ENCODE data around the gene WHRN.

The WHRN gene

DNA sequence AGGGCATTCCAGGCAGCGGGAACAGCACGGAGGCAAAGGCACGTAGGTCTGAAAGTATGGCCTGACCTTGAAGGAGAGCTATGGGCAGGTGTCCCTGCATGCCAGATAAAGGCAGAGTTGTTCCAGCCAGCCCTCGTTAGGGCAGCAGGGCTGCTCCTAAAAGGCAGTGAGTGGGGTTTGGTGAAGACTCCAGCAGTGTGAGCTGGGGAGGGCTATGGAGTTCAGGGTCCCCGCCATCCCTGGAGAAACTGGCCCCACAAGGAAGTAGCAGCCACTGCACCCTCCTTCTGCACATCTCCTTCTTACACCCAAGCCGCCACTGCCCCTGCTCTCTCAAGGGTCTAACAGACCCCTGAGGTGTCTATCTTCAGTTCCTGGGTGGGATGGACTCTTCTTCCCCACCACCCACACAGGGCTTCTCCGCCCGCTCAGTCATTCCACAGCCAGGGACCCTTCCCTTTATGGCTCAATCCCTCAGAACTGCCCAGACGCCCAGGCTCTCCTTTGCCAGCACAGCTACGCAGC lies 118.8 kb downstream of the WHRN start:
- H3K4me3 ChIP-seq (ENCODE audit: low read depth, low read length), result peak overlapping the region; percentile 61
- DNase-seq (ENCODE audit: low read depth, low spot score), result no peak
- TF ChIP-seq, protein P1, sequence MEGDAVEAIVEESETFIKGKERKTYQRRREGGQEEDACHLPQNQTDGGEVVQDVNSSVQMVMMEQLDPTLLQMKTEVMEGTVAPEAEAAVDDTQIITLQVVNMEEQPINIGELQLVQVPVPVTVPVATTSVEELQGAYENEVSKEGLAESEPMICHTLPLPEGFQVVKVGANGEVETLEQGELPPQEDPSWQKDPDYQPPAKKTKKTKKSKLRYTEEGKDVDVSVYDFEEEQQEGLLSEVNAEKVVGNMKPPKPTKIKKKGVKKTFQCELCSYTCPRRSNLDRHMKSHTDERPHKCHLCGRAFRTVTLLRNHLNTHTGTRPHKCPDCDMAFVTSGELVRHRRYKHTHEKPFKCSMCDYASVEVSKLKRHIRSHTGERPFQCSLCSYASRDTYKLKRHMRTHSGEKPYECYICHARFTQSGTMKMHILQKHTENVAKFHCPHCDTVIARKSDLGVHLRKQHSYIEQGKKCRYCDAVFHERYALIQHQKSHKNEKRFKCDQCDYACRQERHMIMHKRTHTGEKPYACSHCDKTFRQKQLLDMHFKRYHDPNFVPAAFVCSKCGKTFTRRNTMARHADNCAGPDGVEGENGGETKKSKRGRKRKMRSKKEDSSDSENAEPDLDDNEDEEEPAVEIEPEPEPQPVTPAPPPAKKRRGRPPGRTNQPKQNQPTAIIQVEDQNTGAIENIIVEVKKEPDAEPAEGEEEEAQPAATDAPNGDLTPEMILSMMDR (IDR thresholded peaks at IDR 0.05; ENCODE audit: insufficient read depth, low read length, missing control alignments), result no peak
- ChIA-PET CTCF (interaction anchor here (0.8 to 3.8 kb wide), 4 partner anchors 14 to 303 kb away, joined by 3 to 10 read pairs (median 4); no protein-coding TSS in a partner anchor), POLR2A (interaction anchor here (0.6 to 1.6 kb wide), 2 partner anchors 19 to 21 kb away, joined by 3 read pairs; no protein-coding TSS in a partner anchor)

DNA sequence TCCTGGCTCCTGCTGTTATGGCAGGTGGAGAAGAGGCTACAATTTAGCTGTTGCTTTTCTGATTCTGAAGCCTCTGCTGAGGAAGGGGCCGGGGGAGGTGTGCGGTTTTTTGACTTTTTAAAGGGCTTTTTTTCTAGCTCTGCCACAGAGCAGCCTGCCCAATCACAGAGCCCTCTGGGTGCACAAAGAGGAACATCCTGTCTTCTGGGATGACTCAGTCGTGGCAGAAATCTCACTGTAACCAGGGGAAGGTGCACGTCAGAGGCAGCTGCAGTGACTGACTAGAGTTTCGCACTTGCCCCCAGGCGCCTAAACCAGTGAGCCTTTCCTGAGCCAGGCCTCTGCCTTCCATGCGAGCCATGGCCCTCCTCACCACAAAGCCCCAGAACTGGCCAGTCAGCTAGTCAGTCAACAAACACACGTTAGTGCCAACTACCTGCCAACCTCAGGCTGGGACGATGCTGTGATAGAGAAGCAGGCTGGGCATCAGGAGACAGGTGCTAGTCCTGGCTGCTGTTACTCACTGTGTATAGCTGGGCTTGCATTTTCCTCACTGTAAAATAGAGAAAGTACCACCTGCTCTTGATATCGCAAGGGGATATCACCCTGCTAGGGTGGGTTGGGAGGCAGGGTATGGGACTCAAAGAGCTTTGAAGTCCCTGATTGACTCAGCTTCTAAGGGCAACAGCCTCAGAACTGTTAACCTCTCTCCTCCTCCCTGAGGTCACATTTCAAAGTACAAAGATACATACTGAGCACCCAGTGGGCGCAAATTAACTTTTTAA lies 119.7 kb downstream of the WHRN start:
- ChIA-PET CTCF (interaction anchor here (1.2 to 3.8 kb wide), 8 partner anchors 10 to 278 kb away, joined by 3 to 10 read pairs (median 4); no protein-coding TSS in a partner anchor), POLR2A (no interaction called here)
- DNase-seq (ENCODE audit: low read depth, low spot score), result no peak
- TF ChIP-seq, protein P1 (IDR thresholded peaks at IDR 0.05; ENCODE audit: insufficient read depth, low read length, missing control alignments), result no peak
- H3K4me3 ChIP-seq (ENCODE audit: low read depth, low read length), result peak overlapping the region; percentile 35

DNA sequence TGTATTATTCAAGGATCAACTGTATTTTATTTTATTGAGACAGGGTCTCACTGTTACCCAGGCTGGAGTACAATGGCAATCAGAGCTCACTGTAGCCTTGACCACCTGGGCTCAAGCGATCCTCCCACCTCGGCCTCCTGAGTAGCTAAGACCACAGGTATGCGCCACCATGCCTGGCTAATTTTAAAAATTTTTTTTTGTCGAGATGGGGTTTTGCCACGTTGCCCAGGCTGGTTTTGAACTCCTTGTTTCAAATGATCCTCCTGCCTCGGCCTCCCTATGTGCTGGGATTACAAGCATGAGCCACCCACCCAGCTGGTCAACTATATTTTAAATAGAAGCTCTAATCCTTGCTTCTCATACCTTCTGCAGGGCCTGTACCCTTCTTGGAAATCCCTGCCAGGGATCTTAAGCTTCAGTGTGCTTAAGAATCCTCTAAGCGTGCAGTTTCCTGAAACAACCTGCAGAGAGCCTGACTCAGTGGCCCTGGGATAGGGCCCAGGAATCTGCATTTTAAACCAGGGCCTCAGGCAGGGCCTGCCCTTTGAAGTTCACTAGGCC lies 120.4 kb downstream of the WHRN start:
- TF ChIP-seq, protein P1 (IDR thresholded peaks at IDR 0.05; ENCODE audit: insufficient read depth, low read length, missing control alignments), result no peak
- no peak for DNase-seq (ENCODE audit: low read depth, low spot score)
- ChIA-PET POLR2A (no interaction called here), CTCF (interaction anchor here (0.9 to 3.8 kb wide), 8 partner anchors 11 to 277 kb away, joined by 3 to 10 read pairs (median 4); no protein-coding TSS in a partner anchor)
- no peak overlapping the region; the same call in 1 of the 2 replicates for H3K4me3 ChIP-seq (ENCODE audit: low read depth, low read length)

DNA sequence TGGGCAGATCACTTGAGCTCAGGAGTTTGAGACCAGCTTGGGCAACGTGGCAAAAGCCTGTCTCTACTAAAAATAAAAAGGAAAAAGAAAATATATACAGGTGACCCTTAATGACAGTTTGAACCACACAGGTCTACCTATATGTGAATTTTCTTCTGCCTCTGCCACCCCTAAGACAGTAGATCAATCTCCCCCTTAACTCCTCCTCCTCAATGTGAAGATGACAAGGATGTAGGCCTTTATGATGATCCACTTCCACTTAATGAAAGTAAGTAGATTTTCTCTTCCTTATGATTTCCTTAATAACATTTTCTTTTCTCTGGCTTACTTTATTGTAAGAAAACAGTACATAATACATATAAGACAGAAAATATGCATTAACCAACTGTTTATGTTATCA lies 120.9 kb downstream of the WHRN start:
- CTCF ChIA-PET, result interaction anchor here (0.9 to 3.8 kb wide), 9 partner anchors 11 to 302 kb away, joined by 3 to 10 read pairs (median 3); no protein-coding TSS in a partner anchor
- no peak overlapping the region for H3K4me3 ChIP-seq (ENCODE audit: low read depth, low read length)
- POLR2A ChIA-PET, result interaction anchor here (0.7 kb wide), 1 partner anchor 20 kb away, joined by 3 read pairs; no protein-coding TSS in a partner anchor
- TF ChIP-seq, protein P1 (IDR thresholded peaks at IDR 0.05; ENCODE audit: insufficient read depth, low read length, missing control alignments), result no peak
- no peak for DNase-seq (ENCODE audit: low read depth, low spot score)

DNA sequence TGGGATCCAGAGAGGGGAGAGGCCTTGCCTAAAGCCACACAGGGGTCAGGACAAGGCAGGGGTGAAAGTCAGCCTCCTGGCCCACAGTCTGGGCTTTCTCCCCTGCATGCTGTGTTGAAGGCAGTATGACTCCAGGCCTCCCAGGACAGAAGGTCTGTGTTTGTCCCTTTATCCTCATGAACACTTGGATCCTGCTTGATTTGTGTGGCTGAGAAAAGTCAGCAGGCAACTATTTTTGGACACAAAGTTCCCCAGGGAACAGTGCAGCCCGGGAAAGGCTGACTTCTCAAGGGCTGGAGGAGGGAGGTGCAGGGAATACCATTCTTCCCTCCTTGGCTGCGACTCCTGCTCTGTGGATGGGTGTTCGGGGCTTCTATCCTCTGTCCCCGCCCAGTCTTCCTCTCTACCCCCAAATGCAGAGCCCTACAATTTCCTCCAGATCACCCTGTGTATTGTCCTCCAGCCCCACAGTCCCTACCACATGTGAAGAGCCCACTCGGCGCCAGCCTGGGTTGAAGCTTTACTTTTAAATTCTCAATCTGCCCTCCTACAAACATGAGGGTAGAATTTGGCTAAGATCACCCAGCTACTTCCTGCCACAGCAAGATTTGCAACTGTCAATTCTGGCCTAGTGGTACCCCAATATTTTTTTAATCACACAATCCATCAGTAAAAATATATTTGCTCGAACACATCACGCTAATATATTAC lies 121.6 kb downstream of the WHRN start:
- CTCF ChIA-PET, result interaction anchor here (0.9 to 2.4 kb wide), 5 partner anchors 12 to 301 kb away, joined by 3 to 7 read pairs (median 3); no protein-coding TSS in a partner anchor
- TF ChIP-seq, protein P1 (IDR thresholded peaks at IDR 0.05; ENCODE audit: insufficient read depth, low read length, missing control alignments), result no peak
- DNase-seq (ENCODE audit: low read depth, low spot score), result no peak
- peak overlapping the region; percentile 15; the same call in 1 of the 2 replicates for H3K4me3 ChIP-seq (ENCODE audit: low read depth, low read length)
- POLR2A ChIA-PET, result interaction anchor here (0.7 kb wide), 1 partner anchor 19 kb away, joined by 3 read pairs; no protein-coding TSS in a partner anchor

Measured in AG04449 (cell line).